Astrocyte (in vitro differentiated cells and primary cell): Measurements from ENCODE around the gene IGDCC3. TPM values are rescaled to one million over a fixed set of nuclear protein-coding genes. Genes with fewer than 3 reads are reported as not detected.

Source experiments
- DNase-seq: peaks from one replicate; pipeline ENCODE4 v3.0.0-alpha.2; 2010; ENCODE audit warnings: low read depth
- FAIRE-seq: peaks from 2 replicates; lab custom pipeline; 2011; peaks lifted over from hg19 to GRCh38; lab: Jason Lieb, UNC
- H2AFZ ChIP-seq: 2 replicates; pipeline ENCODE4 v1.6.0; 2012; ENCODE audit warnings: low read depth, low read length, inconsistent platforms
- H3K27ac ChIP-seq: 2 replicates; pipeline ENCODE4 v1.5.1; 2011; ENCODE audit warnings: low read depth, low read length, inconsistent platforms
- H3K27me3 ChIP-seq: 2 replicates; pipeline ENCODE4 v1.6.0; 2011; ENCODE audit warnings: low read length, inconsistent platforms; ENCODE audit not compliant: insufficient read depth
- H3K36me3 ChIP-seq: 2 replicates; pipeline ENCODE4 v1.5.1; 2011; ENCODE audit warnings: low read length, inconsistent platforms; ENCODE audit not compliant: insufficient read depth
- H3K4me1 ChIP-seq: 2 replicates; pipeline ENCODE4 v1.5.1; 2011; ENCODE audit warnings: low read length, inconsistent platforms; ENCODE audit not compliant: insufficient read depth
- H3K4me2 ChIP-seq: 2 replicates; pipeline ENCODE4 v1.6.0; 2012; ENCODE audit warnings: low read length, inconsistent platforms
- H3K4me3 ChIP-seq: 2 replicates; pipeline ENCODE4 v1.5.1; 2011; ENCODE audit warnings: low read depth, mild to moderate bottlenecking, low read length, inconsistent platforms; ENCODE audit not compliant: insufficient read depth
- H3K79me2 ChIP-seq: 2 replicates; pipeline ENCODE4 v1.6.0; 2012; ENCODE audit warnings: mild to moderate bottlenecking, low read length, inconsistent platforms; ENCODE audit not compliant: insufficient read depth
- H3K9ac ChIP-seq: 2 replicates; pipeline ENCODE4 v1.6.0; 2012; ENCODE audit warnings: mild to moderate bottlenecking, low read length, inconsistent platforms
- H3K9me3 ChIP-seq: 2 replicates; pipeline ENCODE4 v1.5.1; 2012; ENCODE audit warnings: low read depth, mild to moderate bottlenecking, low read length, inconsistent platforms; ENCODE audit not compliant: insufficient read depth
- H4K20me1 ChIP-seq: 2 replicates; pipeline ENCODE4 v1.6.0; 2012; ENCODE audit warnings: low read length, inconsistent platforms; ENCODE audit not compliant: insufficient read depth
- H3K27ac Mint-ChIP-seq: one replicate; pipeline ENCODE4 v1.8.0; 2021; ENCODE audit warnings: mild to moderate bottlenecking, mixed read lengths; ENCODE audit not compliant: unreplicated experiment
- H3K27me3 Mint-ChIP-seq: one replicate; pipeline ENCODE4 v1.8.0; 2021; ENCODE audit warnings: low read depth, mixed read lengths; ENCODE audit not compliant: unreplicated experiment
- H3K36me3 Mint-ChIP-seq: one replicate; pipeline ENCODE4 v1.8.0; 2021; ENCODE audit warnings: low read depth, mixed read lengths; ENCODE audit not compliant: unreplicated experiment
- H3K4me1 Mint-ChIP-seq: one replicate; pipeline ENCODE4 v1.8.0; 2021; ENCODE audit warnings: low read depth, mixed read lengths; ENCODE audit not compliant: unreplicated experiment
- H3K4me3 Mint-ChIP-seq: one replicate; pipeline ENCODE4 v1.8.0; 2021; ENCODE audit warnings: mild to moderate bottlenecking, moderate library complexity, mixed read lengths; ENCODE audit not compliant: unreplicated experiment
- H3K9me3 Mint-ChIP-seq: one replicate; pipeline ENCODE4 v1.8.0; 2021; ENCODE audit warnings: mild to moderate bottlenecking, mixed read lengths; ENCODE audit not compliant: unreplicated experiment
- EZH2 ChIP-seq: IDR thresholded peaks from 2 replicates; pipeline ENCODE4 v1.6.1; 2012; ENCODE audit warnings: mild to moderate bottlenecking, low read length, inconsistent platforms; ENCODE audit not compliant: insufficient read depth
- total RNA-seq: library from RNA; stranded (reverse); gene quantifications from 2 replicates; pipeline ENCODE4 v1.2.1, GENCODE V29; 2021
- TF ChIP-seq, protein P1 (sequence below): IDR thresholded peaks from 2 replicates; pipeline ENCODE4 v1.5.1; 2011; ENCODE audit warnings: low read depth, mild to moderate bottlenecking, inconsistent platforms, low read length, moderate library complexity; ENCODE audit not compliant: insufficient read depth

IGDCC3 gene
- total RNA-seq, 1 donor from 2014 or later, result 11.0 TPM

DNA sequence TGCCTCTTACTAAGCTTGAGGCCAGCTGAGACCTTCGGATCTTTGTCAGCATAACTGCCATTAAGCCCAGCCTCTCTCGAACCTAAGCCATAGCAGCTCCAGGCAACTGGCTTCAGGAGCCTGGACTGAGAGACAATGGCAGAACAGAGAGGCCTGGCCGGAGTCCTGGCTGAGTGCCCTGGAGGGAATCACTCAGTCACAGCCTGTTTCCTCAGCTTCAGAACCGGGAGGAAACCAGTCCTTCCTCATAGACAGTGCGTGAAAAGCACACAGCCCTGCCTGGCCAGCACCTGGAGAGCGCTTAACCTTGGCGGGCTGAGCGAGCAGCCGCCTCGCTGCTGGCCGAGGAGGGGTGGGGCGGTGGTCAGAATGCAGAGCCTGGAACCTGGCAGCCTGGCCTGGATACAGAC is 51.7 kb downstream of the IGDCC3 start:
- Histone ChIP-seq H3K4me2 (no peak overlapping the region), H3K9ac (no peak overlapping the region), H3K27ac (no peak overlapping the region), H3K4me3 (no peak overlapping the region), H4K20me1 (no peaks in the 10 kb centered on the region), H2AFZ (no peak overlapping the region), H3K79me2 (no peaks in the 10 kb centered on the region), H3K9me3 (no peaks in the 10 kb centered on the region), H3K4me1 (peaks cover 4% of the 10 kb centered on the region), H3K27me3 (no peaks in the 10 kb centered on the region), H3K36me3 (no peaks in the 10 kb centered on the region)
- peaks cover 5% of the 10 kb centered on the region for H3K4me1 Mint-ChIP-seq
- TF ChIP-seq EZH2, result no peak
- TF ChIP-seq, protein P1, sequence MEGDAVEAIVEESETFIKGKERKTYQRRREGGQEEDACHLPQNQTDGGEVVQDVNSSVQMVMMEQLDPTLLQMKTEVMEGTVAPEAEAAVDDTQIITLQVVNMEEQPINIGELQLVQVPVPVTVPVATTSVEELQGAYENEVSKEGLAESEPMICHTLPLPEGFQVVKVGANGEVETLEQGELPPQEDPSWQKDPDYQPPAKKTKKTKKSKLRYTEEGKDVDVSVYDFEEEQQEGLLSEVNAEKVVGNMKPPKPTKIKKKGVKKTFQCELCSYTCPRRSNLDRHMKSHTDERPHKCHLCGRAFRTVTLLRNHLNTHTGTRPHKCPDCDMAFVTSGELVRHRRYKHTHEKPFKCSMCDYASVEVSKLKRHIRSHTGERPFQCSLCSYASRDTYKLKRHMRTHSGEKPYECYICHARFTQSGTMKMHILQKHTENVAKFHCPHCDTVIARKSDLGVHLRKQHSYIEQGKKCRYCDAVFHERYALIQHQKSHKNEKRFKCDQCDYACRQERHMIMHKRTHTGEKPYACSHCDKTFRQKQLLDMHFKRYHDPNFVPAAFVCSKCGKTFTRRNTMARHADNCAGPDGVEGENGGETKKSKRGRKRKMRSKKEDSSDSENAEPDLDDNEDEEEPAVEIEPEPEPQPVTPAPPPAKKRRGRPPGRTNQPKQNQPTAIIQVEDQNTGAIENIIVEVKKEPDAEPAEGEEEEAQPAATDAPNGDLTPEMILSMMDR, result no peak
- no peaks in the 10 kb centered on the region for H3K9me3 Mint-ChIP-seq
- H3K36me3 Mint-ChIP-seq, result peaks cover 9% of the 10 kb centered on the region
- DNase-seq, result peak; percentile 6
- H3K27me3 Mint-ChIP-seq, result peaks cover 27% of the 10 kb centered on the region
- FAIRE-seq, result no peak
- H3K4me3 Mint-ChIP-seq, result no peak overlapping the region
- no peak overlapping the region for H3K27ac Mint-ChIP-seq

DNA sequence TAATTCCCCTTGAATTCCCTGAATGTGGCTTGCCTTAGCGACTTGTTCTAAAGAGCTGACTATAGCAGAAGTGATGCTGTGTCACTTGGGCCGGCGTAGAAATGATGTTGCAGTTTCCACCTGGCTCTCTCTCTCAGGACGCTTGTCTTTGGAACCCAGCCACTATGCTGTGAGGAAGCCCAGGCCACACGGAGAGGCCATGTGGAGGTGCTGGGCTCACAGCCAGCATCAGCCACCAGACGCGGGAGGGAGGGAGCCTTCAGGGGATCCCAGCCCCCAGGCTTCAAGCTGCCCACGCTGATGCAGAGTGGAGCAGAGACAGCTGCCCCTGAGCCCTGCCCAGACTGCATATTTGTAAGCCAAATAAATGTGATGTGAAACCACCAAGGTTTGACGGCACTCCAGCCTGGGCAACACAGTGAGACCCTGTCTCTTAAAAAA is 54.7 kb downstream of the IGDCC3 start:
- Mint-ChIP-seq H3K4me1 (peaks cover 5% of the 10 kb centered on the region), H3K4me3 (peak overlapping the region; percentile 62), H3K9me3 (no peaks in the 10 kb centered on the region), H3K27ac (peak overlapping the region; percentile 41), H3K36me3 (peaks cover 2% of the 10 kb centered on the region), H3K27me3 (peaks cover 23% of the 10 kb centered on the region)
- FAIRE-seq (no peak), DNase-seq (peak; percentile 22)
- no peak overlapping the region for H2AFZ ChIP-seq
- TF ChIP-seq, protein P1, result no peak
- TF ChIP-seq EZH2, result no peak
- H3K9ac ChIP-seq, result no peak overlapping the region
- no peaks in the 10 kb centered on the region for H4K20me1 ChIP-seq
- H3K4me2 ChIP-seq, result peak overlapping the region; percentile 29
- H3K9me3 ChIP-seq, result no peaks in the 10 kb centered on the region
- no peak overlapping the region for H3K27ac ChIP-seq
- H3K36me3 ChIP-seq, result no peaks in the 10 kb centered on the region
- peaks cover 4% of the 10 kb centered on the region for H3K4me1 ChIP-seq
- H3K27me3 ChIP-seq, result no peaks in the 10 kb centered on the region
- no peaks in the 10 kb centered on the region for H3K79me2 ChIP-seq
- H3K4me3 ChIP-seq, result no peak overlapping the region

DNA sequence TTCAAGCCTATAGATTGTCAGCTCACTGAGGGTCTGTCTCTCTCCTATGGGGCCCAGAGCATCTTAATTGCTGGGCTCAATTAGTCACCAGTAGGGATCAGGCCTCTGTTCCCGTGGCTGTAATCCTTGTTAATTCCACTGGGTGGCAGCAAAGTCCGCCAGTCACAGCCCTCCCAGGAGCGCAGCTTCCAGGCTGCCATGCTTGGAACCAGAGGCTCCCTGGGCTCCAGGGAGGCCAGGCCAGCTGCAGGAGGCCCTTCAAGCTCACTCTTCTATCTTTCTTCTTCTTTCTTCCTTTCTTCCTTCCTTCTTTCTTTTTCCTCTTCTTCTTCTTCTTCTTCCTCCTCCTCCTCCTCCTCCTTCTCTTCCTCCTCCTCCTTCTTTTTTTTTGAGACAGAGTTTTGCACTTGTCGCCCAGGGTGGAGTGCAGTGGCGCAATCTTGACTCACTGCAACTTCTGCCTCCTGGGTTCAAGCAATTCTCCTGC is 58.9 kb downstream of the IGDCC3 start:
- Histone ChIP-seq H3K9me3 (no peaks in the 10 kb centered on the region), H2AFZ (no peak overlapping the region), H4K20me1 (no peaks in the 10 kb centered on the region), H3K27ac (no peak overlapping the region), H3K9ac (no peak overlapping the region), H3K27me3 (no peaks in the 10 kb centered on the region), H3K79me2 (no peaks in the 10 kb centered on the region), H3K4me3 (no peak overlapping the region), H3K4me2 (no peak overlapping the region), H3K4me1 (peaks cover 4% of the 10 kb centered on the region), H3K36me3 (no peaks in the 10 kb centered on the region)
- Mint-ChIP-seq H3K9me3 (no peaks in the 10 kb centered on the region), H3K4me3 (peak overlapping the region; percentile 22), H3K27me3 (peaks cover 20% of the 10 kb centered on the region), H3K4me1 (peaks cover 4% of the 10 kb centered on the region), H3K36me3 (no peaks in the 10 kb centered on the region), H3K27ac (no peak overlapping the region)
- FAIRE-seq, result peak; percentile 55
- DNase-seq, result peak; percentile 29
- no peak for TF ChIP-seq EZH2
- TF ChIP-seq, protein P1, result peak; percentile 90
